ENCODE data around the gene DNAH1.

GRCh38 chr3:52278510-52279069 lies 37.5 kb upstream of the DNAH1 start, which contains the start of gene WDR82:
- TF ChIP-seq EZH2 (IDR thresholded peaks at IDR 0.05; ENCODE audit: low read length) (no peak), CTCF (optimal IDR thresholded peaks at IDR 0.05 in 1 of 3, IDR thresholded peaks at IDR 0.05 in 1 of 3, conservative IDR thresholded peaks at IDR 0.05 in 1 of 3; ENCODE audit: extremely low read depth in 1 of 3, insufficient read depth in 2 of 3, low read length in 3 of 3) (peak; percentile 44 to 57 (median 44))

All from keratinocyte (primary cell).